IgD-negative memory B cell (primary cell): ENCODE results near the gene FTH1. TPM values are rescaled to one million over a fixed set of nuclear protein-coding genes. Genes with fewer than 3 reads are reported as not detected.

Source experiments
- polyA plus RNA-seq: library from polyadenylated mRNA; unstranded; fragments of 300-500 nt; fragmentation: Illumina TruSeq; gene quantifications from one replicate; pipeline ENCODE4 v1.2.3, GENCODE V29; 2021

Gene FTH1
- polyA plus RNA-seq, 1 donor from 2014 or later, result 4,223 TPM

Other genes with a start within 250 kb of the FTH1 start
- gene MYRF, start 215.0 kb downstream of the FTH1 start, polyA plus RNA-seq, result not detected
- gene TMEM258, start 175.0 kb downstream of the FTH1 start, polyA plus RNA-seq, result 210 TPM
- 12.6 TPM for gene FEN1, start 174.7 kb downstream of the FTH1 start, polyA plus RNA-seq
- gene FADS1, start 150.6 kb downstream of the FTH1 start, polyA plus RNA-seq, result 1.6 TPM
- 0.63 TPM for gene FADS2, start 139.3 kb downstream of the FTH1 start, polyA plus RNA-seq
- gene FADS3, start 76.1 kb downstream of the FTH1 start, polyA plus RNA-seq, result 21.8 TPM
- not detected for gene RAB3IL1, start 50.1 kb downstream of the FTH1 start, polyA plus RNA-seq
- 1.2 TPM for gene BEST1, start 17.3 kb downstream of the FTH1 start, polyA plus RNA-seq
- gene INCENP, start 156.4 kb upstream of the FTH1 start, polyA plus RNA-seq, result 2.8 TPM
- gene SCGB1D1, start 222.6 kb upstream of the FTH1 start, polyA plus RNA-seq, result not detected
- not detected for gene SCGB2A1, start 241.0 kb upstream of the FTH1 start, polyA plus RNA-seq